Urinary bladder (tissue), 4 donors: ENCODE results near the gene ASMTL. TPM values are rescaled to one million over a fixed set of nuclear protein-coding genes. Genes with fewer than 3 reads are reported as not detected.
"Not testable (repeated sequence)": the region's sequence is repeated elsewhere in the genome, so short reads cannot be mapped to it uniquely, and the experiment has no call there.

Experiments
- DNase-seq: peaks from one replicate; pipeline ENCODE4 v3.0.0-alpha.2; 2015; ENCODE audit errors: extremely low spot score
- H3K27ac ChIP-seq: one replicate; pipeline ENCODE4 v1.5.1; 2013; ENCODE audit warnings: low read depth, mild to moderate bottlenecking, moderate library complexity
- H3K36me3 ChIP-seq: one replicate; pipeline ENCODE4 v1.6.1; 2013; ENCODE audit warnings: mild to moderate bottlenecking, moderate library complexity; ENCODE audit not compliant: insufficient read depth
- H3K4me1 ChIP-seq: one replicate; pipeline ENCODE4 v1.6.1; 2013; ENCODE audit warnings: mild to moderate bottlenecking, moderate library complexity; ENCODE audit not compliant: insufficient read depth
- H3K4me3 ChIP-seq: one replicate; pipeline ENCODE4 v1.5.1; 2013; ENCODE audit warnings: low read depth, low read length
- WGBS: extraction: QIAGEN DNeasy Blood & Tissue Kit; methylation state at CpG from one replicate; pipeline ENCODE4 v1.1.7; 2013; 5-methylcytosine and 5-hydroxymethylcytosine counted together
- polyA plus RNA-seq: library from polyadenylated mRNA; stranded (reverse); fragments of 200-250 nt; gene quantifications from one replicate; pipeline ENCODE4 v1.2.3, GENCODE V29; 2013
- total RNA-seq: library from RNA; depleted of rRNA; stranded (reverse); fragments of >200 nt; gene quantifications from one replicate; pipeline ENCODE4 v1.2.3, GENCODE V29; 2014
- donor health status: healthy with polysubstance abuse.
- donor health status: healthy.

The ASMTL gene
- total and polyA plus RNA-seq, 2 donors: 9.1 to 46.2 TPM

- not testable (repeated sequence) for H3K27ac ChIP-seq, H3K36me3 ChIP-seq, DNase-seq
These were observed 48.8 kb downstream of the ASMTL start for GRCh38 chrX:1403867-1404266.

DNA sequence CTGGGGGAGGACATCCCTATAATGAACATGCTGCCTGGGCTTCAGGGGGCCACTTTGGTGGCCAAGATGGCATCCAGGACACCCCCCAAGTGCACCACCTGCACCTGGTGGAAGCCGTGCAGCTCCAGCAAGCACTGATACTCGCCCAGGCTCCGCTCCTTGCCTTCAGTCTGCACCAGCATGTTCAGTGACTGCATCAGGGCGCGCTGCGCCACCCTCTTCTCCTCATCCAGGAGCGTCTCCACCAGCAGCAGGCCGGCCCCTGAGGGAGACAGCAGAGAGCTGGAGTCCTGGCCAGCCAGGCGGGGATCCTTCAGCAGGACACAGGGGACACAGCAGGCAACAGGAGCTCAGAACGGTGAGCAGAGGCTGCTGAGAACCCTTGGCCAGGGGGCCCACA is 49.5 kb downstream of the ASMTL start:
- WGBS: 96% methylated on average over 10 of the region's 10 CpGs
- Histone ChIP-seq H3K36me3 (no peaks in the 10 kb centered on the region), H3K4me1 (no peaks in the 10 kb centered on the region), H3K4me3 (no peak overlapping the region), H3K27ac (no peak overlapping the region)
- DNase-seq: no peak

More at GRCh38 chrX:1403867-1404266, 48.8 kb downstream of the ASMTL start:
- WGBS: 97% methylated on average over 3 of the region's 3 CpGs
- H3K4me1 ChIP-seq, H3K4me3 ChIP-seq: not testable (repeated sequence)

GRCh38 chrX:1401611-1402430 is 50.9 kb downstream of the ASMTL start:
- Histone ChIP-seq H3K4me1 (no peaks in the 10 kb centered on the region), H3K36me3 (no peaks in the 10 kb centered on the region), H3K4me3 (no peak overlapping the region), H3K27ac (no peak overlapping the region)
- 87% methylated on average over 30 of the region's 30 CpGs for WGBS
- no peak for DNase-seq

GRCh38 chrX:1400742-1401471 is 51.8 kb downstream of the ASMTL start:
- Histone ChIP-seq H3K4me1 (no peaks in the 10 kb centered on the region), H3K36me3 (no peaks in the 10 kb centered on the region), H3K27ac (no peak overlapping the region), H3K4me3 (no peak overlapping the region)
- WGBS: 78% methylated on average over 27 of the region's 27 CpGs
- no peak for DNase-seq

DNA sequence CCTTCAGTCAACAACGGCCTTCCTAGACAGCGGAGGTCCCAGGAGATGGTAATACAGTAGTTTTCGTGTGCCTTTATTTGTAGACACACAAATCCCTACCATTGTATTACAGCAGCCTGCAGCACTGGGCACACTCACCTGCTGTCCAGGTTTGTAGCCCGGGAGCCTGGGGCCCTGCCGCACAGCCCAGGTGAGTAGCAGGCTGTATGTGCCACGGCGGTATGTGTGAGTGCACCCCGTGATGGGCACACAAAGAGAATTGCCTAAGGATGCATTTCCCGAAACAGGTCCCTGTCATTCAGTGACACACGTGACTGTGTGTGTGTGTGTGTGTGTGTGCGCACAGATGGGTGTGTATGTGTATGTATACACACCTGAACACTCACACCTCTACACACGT is 52.7 kb downstream of the ASMTL start:
- 87% methylated on average over 12 of the region's 12 CpGs for WGBS
- Histone ChIP-seq H3K4me1 (no peaks in the 10 kb centered on the region), H3K4me3 (no peak overlapping the region), H3K27ac (no peak overlapping the region), H3K36me3 (no peaks in the 10 kb centered on the region)
- no peak for DNase-seq

GRCh38 chrX:1398431-1399340 is 54.0 kb downstream of the ASMTL start:
- H3K36me3 ChIP-seq: no peaks in the 10 kb centered on the region
- H3K27ac ChIP-seq: no peak overlapping the region
- no peak overlapping the region for H3K4me3 ChIP-seq
- DNase-seq: no peak
- WGBS: 75% methylated on average over 29 of the region's 29 CpGs
- H3K4me1 ChIP-seq: no peaks in the 10 kb centered on the region

- Histone ChIP-seq H3K36me3 (no peaks in the 10 kb centered on the region), H3K4me3 (no peak overlapping the region), H3K4me1 (no peaks in the 10 kb centered on the region), H3K27ac (no peak overlapping the region)
- WGBS: 85% methylated on average over 29 of the region's 29 CpGs
- DNase-seq: no peak
These were observed 55.1 kb downstream of the ASMTL start for GRCh38 chrX:1397441-1398270.

DNA sequence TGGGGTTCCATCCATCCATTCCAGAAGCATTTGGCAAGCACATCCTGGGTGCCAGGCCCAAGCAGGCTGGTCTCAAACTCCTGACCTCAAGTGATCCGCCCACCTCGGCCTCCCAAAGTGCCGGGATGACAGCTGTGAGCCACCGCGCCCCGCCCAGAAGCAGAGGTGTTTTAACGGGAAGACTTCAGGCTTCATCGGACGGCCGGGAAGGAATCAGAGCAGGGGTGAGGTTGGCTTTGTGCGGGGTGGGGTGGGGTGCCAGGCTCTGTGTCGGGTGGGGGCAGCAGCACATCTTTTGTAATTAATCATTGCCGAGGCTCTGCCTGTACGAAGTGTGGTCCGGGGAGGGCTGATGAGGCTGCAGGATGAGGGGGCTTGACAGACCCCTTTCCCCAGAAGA is 55.7 kb downstream of the ASMTL start:
- WGBS: 84% methylated on average over 15 of the region's 15 CpGs
- Histone ChIP-seq H3K27ac (no peak overlapping the region), H3K36me3 (no peaks in the 10 kb centered on the region), H3K4me3 (no peak overlapping the region), H3K4me1 (no peaks in the 10 kb centered on the region)
- no peak for DNase-seq

- Histone ChIP-seq H3K4me3 (no peak overlapping the region), H3K36me3 (no peaks in the 10 kb centered on the region), H3K4me1 (no peaks in the 10 kb centered on the region), H3K27ac (no peak overlapping the region)
- no peak for DNase-seq
- 100% methylated on average over 5 of the region's 5 CpGs for WGBS
These were observed 57.0 kb downstream of the ASMTL start for GRCh38 chrX:1395646-1396216.

- no peak for DNase-seq
- 86% methylated on average over 22 of the region's 22 CpGs for WGBS
- Histone ChIP-seq H3K36me3 (no peaks in the 10 kb centered on the region), H3K4me3 (no peak overlapping the region), H3K4me1 (no peaks in the 10 kb centered on the region), H3K27ac (no peak overlapping the region)
These were observed 57.8 kb downstream of the ASMTL start for GRCh38 chrX:1394731-1395501.

DNA sequence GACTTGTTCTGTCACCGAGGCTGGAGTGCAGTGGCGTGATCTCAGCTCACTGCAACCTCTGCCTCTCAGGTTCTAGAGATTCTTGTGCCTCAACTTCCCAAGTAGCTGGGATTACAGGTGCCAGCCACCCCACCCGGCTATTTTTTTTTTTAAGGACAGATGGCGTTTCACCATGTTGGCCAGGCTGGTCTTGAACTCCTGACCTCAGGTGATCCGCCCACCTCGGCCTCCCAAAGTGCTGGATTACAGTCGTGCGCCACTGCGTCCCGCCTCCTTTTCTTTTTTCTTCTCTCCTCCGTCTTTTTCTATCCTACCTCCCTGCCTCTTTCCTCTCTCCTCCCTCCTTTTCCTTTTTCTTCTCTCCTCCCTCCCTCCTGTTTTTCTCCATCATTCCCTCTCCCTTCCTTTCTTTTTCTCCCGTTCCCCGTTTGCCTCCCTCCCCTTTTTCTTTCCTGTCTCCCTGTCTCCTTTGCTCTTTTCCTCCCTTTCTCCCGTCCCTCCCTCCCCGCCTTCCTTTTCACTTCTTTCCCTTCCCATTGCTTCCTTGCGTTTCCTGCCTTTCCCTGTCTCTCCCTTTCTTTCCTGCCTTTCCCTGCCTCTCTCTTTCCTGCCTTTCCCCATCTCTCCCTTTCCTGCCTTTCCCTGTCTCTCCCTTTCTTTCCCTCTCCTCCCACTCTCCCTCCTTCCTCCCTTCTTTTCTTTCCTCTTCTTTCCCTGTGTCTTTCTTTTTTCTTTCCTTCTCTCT is 58.7 kb downstream of the ASMTL start:
- WGBS: 68% methylated on average over 16 of the region's 16 CpGs
- H3K27ac ChIP-seq: no peak overlapping the region
- H3K36me3 ChIP-seq: no peaks in the 10 kb centered on the region
- H3K4me3 ChIP-seq: no peak overlapping the region
- H3K4me1 ChIP-seq: no peaks in the 10 kb centered on the region
- DNase-seq: no peak
